HG02938 (cell line): ENCODE measurements around the gene TAMALIN.

Experiments
- ATAC-seq: cut with Tn5 transposase; IDR thresholded peaks from one replicate; pipeline ENCODE4 v1.9.1; 2021; ENCODE audit warnings: mild to moderate bottlenecking, moderate library complexity; ENCODE audit not compliant: unreplicated experiment

TAMALIN gene

DNA sequence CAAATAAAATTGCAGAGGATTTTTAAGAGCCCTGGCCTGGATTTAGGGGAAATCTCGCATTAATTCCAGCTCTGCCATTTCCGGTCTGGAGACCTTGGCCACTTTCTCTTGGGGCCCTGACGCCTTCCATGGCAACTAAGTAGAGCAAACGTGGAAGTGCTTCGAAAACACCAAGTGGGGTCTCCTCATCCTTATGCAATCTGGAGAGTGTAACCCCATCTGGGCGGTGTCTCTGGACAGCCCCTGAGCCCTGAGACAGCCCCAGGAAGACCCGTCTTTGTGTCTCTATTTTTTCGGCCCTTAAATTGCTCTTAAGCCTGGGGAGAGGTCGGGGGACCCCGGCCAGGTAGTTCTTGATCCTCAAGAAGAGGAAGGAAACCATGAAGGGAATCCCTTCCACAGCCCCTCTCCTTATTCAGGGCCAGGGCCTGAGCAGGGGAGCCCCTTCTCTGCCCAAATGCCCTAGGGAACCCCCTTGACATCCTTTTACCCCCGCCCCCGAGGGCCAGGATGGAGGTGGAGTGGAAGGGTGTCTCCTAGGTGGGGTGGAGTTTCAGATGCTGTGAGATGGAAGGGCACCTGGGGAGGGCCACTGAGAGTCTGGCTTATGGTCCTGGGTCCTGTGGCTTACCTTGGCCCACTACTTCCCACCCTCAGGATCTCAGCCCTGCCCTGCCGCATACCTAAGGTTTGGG lies 26.8 kb downstream of the TAMALIN start:
- ATAC-seq, result no peak

DNA sequence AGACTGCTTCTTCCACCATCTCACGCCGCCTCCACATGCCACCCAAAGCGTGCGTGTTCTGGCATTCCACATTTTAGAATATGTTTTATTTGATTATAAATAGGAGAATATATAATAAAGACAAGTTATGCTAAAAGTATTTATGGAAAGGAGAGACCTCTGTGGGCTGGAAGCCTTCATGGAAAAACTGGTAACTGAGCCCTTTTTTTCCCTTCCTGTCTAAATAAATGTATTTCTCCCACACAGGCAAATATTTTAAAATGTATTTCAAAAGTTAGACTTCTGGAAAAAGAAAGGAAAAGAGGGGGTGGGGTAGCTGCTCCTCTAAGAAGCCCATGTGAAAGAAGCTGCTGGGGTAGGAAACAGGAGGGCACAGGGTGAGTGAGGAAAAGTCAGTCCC lies 28.4 kb downstream of the TAMALIN start:
- ATAC-seq, result no peak

DNA sequence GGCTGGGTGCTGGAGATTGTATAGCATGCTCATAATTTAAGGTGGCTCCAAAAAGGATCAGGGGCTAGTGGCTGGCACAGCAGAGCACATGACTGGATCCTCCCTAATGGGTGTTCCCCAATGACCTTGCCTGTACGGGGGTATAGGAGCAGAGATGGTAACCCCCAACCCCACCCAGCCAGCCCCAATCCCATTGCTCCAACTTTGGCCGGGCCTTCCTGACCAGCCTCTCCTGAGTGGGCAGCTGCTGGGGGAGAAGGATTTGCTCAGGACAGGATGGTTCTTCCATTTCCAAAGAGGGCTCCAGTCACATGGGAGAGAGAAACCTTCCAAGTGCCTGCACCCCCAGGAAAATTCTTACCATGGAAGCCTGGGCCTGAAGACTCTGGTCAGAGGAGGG lies 29.2 kb downstream of the TAMALIN start:
- no peak for ATAC-seq

DNA sequence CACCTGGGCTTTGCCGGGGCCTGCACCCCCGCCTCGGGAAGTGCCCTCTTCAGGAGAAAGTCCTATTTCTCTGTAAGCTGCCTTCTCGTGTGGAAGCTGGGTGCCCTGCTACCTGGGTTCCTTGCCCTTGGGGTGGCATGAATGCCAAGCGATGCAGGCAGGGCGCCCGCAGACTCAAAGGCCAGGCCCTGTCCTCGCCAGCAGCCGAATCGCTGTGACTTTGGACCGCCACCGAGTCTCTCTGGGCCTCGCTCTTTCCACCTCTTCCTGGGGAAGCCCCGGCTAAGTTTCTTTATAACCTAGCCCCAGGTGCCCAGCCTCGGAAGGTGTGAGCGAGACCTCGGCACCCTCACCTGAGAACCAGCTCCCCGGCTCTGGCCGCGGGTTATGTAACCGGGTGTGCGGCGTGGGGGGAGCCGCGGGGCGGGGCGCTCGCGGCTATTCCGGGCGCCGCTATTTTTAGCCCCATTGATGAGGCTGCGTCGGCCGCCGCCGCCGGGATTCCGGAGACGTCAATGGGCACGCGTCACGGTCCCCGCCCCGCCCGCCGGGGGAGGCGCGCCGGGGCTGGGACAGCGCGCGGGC lies 29.9 kb downstream of the TAMALIN start:
- ATAC-seq, result no peak

DNA sequence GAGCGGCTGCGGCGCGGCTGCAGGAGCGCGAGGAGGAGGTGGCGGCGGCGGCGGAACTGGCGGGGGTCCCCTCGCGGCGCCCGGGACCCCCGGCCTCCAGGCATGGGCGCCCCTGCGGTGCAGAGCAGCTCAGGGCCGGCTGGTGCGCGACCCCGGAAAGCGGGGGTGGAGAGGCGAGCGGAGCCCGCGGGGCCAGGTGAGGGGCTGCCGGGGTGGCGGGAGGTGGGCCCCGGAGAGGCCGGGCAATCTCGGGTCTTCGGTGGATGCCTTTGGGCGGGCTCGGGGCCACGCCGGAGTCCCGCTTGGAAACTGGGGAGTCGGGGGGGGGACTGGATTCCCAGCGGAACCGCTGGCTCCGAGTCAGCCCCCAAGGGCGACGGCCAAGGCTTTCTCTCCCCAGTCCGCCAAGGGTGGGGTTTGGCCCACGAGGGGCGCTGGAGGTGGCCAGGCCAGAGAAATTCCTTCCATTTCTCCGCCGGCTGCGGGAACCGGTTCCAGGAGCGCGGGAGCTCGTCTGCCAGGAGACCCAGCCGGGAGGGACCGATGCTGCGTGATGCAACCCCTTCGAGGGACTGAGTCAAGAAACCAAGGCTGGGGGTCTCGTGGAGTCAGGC lies 30.6 kb downstream of the TAMALIN start:
- ATAC-seq, result no peak

DNA sequence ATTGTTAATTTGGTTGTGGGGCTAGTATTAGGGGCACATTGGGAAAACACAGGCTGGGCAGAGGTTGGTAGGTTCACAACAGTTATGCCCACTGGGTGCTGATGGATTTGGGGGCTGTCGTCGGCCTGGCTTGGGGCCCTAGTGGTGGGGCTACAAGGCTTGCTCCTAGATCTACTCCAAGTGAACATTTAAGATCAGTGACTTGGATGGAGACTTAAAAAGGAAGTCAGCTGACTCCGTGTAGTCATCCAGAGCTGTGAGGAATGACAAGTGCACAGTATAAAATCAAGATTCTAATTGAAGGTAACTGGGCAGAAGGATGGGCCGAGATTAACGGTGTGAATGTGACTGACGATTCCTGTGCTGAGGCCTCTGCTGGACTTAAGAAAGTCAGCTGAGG lies 31.7 kb downstream of the TAMALIN start:
- no peak for ATAC-seq

DNA sequence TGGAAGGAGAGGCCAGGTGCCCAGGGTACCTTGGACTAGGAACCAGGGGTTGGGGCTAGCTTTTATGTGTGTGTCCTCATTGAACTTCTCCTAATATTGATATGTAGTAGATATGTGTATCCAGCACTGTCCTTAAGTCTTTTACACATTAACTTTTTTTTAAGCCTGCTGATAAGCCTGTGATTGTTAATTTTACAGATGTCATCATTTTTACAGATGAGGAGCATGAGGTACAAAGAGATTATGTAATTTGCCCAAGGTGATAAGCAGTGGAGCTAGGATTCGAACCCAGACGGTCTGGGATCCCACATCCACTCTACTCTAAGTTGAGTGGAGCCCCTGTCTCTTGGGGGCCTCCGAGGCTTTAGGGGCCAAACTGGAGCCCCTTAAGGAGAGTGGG lies 34.3 kb downstream of the TAMALIN start:
- ATAC-seq, result no peak

DNA sequence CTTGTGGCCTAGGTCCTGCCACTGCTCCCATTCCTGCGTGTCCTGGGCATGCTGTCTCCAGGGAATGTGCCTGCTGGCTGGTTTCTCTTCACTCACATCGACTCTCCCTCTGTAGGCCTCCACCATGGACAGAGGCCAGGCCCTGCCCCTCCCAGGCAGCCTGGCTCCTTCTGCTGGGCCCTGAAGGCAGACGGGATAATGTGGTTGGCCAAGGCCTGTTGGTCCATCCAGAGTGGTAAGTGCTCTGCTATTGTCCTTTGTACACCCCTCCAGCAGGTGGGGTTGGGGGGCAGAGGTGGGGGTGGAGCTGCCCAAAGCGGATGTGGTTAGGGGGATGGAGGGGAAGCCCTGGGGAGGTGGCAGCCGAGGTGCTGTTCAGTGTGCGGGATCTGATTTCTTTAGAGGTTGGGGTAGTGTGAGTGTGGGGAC lies 35.0 kb downstream of the TAMALIN start:
- ATAC-seq, result no peak

DNA sequence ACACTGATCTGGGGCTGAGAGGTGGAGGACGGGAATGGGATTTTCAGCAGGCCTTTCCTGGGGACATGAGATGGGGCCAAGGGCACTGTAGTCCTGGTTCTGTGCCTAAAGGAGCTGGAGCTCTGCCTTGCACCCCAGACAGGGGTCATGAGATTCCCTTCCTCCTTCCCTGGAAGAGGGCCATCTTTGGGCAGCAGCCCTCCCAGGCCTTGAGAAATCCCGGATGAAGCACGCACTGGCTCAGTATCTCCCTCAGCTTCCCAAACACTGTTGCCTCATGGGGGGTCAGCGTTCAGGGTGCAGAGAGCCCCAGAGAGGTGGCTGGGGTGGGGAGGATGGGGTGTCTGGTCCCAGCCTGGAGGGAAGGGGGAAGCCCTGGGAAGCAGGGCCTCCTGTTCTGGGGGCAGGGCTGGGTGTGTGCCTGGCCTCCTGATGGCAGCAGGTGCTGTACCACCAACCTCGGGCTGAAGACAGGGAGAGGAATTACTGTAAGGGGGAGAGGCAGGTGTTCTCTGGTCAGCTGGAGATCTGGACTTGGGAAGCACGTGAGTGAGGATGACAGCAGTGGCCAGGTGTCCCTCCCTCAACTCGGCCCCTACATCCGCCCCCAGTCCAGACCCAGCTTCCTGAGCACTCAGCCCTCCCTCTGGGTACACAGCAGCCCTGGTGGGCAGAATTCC lies 36.1 kb downstream of the TAMALIN start:
- no peak for ATAC-seq

DNA sequence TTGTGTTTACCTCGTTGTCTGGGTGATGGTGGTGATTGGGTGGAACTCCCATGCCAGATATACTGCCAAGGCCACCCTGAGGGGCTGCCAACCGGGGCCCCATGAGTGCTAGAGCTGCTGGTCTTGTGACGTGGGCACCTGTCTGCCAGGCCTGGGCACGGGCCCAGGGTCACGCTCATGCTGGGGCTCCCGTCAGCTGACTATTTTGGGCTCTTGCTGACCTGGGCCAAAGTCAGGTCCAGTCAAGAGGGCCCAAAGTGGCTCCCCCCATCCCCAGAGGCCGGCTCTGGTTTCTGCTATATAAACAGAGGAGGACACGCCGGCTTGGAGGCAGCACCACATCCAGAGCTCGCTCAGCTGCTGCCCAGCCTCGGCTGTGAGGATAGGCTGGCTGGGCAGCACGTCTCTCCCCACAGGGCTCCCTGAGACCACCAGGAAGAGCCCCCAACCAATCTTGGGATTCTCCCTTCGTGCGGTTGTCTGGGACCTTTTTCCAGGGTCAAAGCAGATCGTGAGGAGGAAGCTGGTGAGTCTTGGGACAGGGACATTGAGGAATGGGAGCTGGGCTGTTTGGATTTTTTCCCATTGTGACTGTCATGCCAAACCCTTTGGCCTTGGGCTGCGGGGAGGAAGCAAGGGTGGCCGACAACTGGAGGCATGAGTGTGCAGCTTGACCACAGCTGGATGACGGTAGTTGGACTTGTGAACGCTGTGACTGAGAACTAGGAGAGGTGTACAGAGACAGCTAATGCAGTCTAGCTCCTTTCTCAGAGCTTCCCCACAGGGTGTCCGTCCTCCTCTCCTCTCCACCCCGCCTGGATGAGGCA lies 36.9 kb downstream of the TAMALIN start:
- no peak for ATAC-seq

DNA sequence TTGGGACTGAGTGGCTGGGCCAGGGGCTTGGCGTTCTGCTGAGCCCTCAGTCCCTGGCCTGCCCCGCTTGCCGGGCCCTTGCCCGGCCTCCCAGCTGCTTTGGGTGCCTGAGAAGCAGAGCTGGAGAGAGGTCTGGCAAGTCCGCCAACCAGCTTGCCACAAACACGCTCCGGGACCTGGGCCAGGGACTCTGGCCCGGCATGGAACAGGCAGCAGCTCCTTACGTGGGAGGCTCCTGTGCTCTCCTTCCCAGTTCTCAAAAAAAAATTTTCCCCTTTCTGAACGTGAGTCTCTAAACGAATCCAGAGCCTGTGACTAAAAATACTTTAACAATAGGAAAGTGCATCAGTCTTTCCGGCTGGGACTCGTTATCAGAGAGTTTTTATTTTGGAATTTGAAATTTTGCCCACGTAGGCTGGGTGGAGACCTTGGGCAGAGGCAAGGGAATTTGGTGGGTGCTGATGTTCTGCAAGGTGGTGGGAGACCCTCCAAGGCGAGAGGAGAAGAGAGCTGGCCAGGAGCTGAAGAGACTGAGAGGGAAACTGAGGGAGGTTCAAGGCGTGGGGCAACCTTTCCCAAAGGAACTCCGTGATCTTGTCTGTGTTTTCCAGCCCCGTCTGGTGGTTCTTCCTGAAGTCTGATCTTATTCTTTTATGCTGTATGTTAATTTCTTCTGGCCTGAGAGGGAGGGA lies 37.7 kb downstream of the TAMALIN start:
- ATAC-seq, result no peak

DNA sequence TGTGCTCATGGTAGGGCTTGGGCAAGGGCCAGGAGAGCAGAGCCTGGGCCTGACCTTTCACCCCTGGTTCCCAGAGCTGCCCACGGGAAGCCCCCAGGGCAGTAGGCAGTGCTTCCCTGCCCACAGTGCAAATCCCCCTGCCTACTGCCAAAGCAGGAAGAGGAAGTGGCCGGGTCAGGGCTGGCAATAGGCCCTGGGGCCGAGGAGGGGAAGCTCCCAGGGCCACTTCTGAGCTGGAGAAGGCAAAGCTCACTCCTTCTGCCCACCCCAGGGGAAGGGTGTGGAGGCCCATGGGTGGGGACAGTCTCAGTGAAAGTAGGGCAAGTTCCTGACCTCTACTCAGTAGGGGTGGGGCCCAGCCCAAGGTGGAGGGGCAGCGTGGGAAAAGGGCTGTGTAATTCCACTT lies 39.1 kb downstream of the TAMALIN start:
- no peak for ATAC-seq

DNA sequence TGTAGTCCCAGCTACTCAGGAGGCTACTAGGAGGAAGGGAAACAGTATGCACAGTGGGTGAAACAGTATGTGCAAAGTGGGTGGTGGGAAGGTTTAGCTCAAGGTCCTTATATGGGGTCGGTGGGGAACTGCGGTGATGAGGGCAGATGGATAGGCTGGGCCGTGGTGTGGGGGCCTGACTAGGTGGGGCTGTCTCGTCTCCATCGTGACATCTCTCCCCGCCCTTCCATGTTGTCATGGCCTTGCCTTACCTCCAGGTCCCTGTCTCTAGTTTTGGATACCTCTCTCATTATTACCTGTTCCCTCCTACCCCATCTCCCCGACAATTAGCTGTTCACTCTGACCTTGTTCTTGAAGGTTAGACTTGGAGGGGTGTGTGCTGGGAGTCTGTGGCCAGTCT lies 40.1 kb downstream of the TAMALIN start:
- ATAC-seq, result no peak

DNA sequence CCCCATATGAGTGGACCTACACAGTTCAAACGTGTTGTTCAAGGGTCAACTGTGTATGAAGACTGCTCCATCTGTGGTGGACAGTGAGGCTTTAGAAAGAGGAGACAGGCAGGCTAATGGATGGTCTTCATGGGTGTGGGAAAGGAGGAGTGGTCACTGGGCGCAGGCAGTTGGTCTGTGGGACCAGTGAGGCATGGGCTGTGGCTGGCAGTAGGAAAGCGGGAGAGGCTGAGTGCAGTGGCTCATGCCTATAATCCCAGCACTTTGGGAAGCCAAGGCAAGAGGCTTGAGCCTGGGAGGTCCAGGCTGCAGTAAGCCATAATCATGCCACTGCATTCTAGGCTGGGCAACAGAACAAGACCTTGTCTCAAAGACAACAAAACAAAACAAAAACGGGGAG lies 42.5 kb downstream of the TAMALIN start:
- ATAC-seq, result no peak

DNA sequence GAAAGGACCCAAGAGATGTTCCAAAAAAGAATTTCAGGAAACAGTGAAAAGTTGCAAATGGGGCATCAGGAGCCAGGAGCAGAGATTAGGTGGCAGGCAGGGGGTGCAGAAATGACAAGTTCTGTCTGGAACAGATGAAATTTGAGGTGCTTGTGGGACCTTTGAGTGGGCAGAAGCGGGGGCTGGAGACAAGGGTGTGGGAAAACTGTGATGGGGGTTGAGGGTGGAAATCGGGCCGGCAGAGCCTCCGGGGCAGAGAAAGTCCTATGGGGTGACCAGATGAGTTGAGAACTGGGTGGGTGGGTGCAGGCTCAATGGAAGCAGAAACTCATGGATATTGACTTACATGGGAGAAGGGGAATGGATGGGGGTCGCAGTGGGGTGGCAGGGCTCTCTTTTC lies 42.9 kb downstream of the TAMALIN start:
- ATAC-seq, result no peak

DNA sequence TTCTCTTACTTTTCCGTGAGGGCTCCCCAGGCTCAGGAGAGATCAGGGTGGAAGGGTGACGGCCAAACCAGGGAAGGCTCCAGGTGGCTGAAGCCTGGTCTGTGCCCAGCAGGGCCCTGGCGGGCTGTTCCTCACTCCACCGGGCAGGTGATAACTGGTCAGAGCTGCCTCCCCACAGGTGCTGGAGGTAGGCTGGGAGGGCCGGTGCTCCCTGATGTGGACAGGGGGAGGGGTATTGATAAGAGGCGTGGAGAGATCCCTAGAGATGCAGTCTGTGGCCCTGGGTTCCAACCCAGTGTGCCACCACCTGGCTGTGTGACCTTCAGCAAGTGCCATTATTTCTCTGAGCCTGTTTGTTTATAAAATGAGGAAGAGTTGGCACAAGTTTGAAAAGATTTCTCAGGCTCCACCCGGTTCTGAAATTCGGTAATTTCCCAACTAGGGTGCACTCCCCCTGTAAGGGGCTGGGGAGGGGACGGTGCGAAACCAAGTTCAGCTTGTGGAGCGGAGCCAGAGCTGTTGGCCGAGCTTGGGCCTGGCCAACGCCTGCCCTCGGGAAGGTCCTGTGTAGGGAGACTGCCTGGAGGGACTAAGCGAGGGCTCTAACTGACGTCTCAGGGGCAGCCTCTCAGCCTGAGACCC lies 43.5 kb downstream of the TAMALIN start:
- no peak for ATAC-seq

DNA sequence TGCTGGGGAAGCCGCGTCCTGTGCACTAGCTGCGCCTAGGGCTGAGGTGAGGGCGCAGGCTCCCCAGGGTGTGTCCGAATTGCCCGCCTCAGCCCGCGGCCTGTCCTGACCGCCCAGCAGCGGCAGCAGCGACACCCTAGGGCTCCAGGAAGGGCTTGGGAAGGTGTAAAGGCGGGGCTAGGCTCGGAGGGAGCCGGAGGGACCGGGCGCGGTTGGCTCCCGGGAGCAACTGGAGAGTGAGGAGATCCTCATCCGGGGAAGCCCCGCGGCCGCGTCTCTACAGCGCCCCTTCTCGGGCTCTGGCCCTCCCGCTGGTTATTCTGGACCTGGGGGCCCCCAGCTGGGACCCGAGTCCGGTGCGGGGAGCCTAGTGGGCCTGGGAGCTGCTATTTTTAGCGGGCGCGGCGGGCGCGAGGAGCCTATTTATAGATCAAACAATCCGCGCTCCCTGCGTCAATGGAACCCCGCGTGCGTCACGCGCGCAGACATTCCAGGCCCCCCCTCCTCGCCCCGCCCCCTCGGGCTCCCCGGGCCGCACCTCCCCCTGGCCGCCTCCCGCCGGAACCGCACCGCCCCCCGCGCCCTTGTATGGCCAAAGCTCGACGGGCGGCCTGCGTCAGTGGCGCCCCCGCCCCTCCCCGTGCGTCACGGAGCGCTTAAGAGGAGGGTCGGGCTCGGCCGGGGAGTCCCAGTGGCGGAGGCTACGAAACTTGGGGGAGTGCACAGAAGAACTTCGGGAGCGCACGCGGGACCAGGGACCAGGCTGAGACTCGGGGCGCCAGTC lies 44.2 kb downstream of the TAMALIN start, which contains the start of gene NR4A1:
Gene NR4A1 (plus strand): TSS at position 685 of the 784 bp plus-strand sequence. CDS start 2,887 bp downstream, outside the sequence.
- peak; percentile 63 for ATAC-seq

DNA sequence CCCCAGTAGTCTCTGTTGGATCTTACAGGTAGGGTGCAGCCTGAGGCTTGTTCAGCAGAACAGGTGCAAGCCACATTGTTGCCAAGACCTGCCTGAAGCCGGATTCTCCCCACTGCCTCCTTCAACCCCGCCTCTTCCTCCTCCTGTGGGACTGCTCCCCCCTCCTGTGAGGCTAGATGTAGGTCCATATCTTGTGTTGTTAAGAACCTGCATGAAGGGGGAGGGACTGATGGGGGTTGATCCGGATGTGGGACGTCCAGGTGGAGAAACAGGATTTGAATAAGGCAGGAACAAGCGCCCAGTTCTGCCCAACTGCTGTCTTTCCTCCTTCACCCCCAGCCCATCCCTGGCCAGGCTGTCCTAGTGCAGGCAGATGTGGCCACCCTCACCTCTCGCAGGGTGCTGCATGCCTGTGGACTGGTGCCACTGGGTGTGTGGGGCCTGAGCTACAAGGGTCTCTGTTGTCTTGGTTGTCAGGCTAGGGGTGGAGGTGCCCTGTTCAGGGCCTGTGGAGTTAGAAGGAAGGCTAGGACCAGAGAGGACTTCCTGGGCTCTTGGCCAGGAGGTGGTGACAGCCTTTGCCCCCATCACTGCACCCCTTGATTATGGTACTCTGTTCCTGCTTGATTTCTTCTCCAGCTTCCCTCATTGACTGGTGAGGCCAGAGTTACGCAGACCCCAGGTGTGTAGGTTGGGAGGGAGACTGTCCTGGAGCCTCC lies 45.9 kb downstream of the TAMALIN start:
- ATAC-seq, result no peak
